Mucosa of descending colon (tissue), 3 donors: Measurements from ENCODE around the gene LAG3. TPM values are rescaled to one million over a fixed set of nuclear protein-coding genes. Genes with fewer than 3 reads are reported as not detected.

Source experiments
- ATAC-seq: fragments of 200-7000 bp; cut with Tn5 transposase; one replicate; pipeline ENCODE4 v1.9.1; 2020; ENCODE audit warnings: mild to moderate bottlenecking, moderate library complexity
- DNase-seq, 3 donors: peaks; one replicate each; pipeline ENCODE4 v3.0.0-alpha.2; 2020
- H3K36me3 ChIP-seq: fragments of 200-600 bp; one replicate; pipeline ENCODE4 v1.8.0; 2021; ENCODE audit warnings: low read depth, mild to moderate bottlenecking
- H3K4me1 ChIP-seq: fragments of 200-600 bp; one replicate; pipeline ENCODE4 v1.8.0; 2021; ENCODE audit warnings: low read depth, mild to moderate bottlenecking
- H3K4me3 ChIP-seq: fragments of 200-600 bp; one replicate; pipeline ENCODE4 v1.8.0; 2021; ENCODE audit warnings: mild to moderate bottlenecking
- H3K9me3 ChIP-seq: fragments of 200-600 bp; one replicate; pipeline ENCODE4 v1.8.0; 2021; ENCODE audit warnings: mild to moderate bottlenecking
- intact Hi-C, 2 donors: fragments of 100-400 bp; cut with DNase I in 1 of 2; cut with micrococcal nuclease in 1 of 2; formaldehyde crosslinking; loops; one replicate each; pipeline versions ENCODE4 v1.11.0 to v1.11.1; 2022; cut with DNase I, micrococcal nuclease
- total RNA-seq, 3 donors: library from RNA; stranded (reverse); fragmentation: NEBNext Ultra II Directional in 2 of 3; extraction: Animal tissue kit (Norgen Biotek cat#: 25700) in 2 of 3; gene quantifications; one replicate each; pipeline versions ENCODE4 v1.2.1 to v1.2.4, GENCODE V29; 2021 to 2023
- TF ChIP-seq, protein P1 (sequence below): fragments of 200-600 bp; IDR thresholded peaks from one replicate; pipeline ENCODE4 v1.8.0; 2022; ENCODE audit warnings: antibody characterized with exemption, mild to moderate bottlenecking
- donor health status: DM: no; HTN: no; CAD: no; lungs with moderate emphysema.
- donor health status: DM: no; HTN: no; CAD: no.
- donor health status: DM: no; HTN: yes; CAD: no.

The LAG3 gene
- total RNA-seq, 3 donors from 2014 or later, result 1.8 to 4.7 (median 2.1) TPM

DNA sequence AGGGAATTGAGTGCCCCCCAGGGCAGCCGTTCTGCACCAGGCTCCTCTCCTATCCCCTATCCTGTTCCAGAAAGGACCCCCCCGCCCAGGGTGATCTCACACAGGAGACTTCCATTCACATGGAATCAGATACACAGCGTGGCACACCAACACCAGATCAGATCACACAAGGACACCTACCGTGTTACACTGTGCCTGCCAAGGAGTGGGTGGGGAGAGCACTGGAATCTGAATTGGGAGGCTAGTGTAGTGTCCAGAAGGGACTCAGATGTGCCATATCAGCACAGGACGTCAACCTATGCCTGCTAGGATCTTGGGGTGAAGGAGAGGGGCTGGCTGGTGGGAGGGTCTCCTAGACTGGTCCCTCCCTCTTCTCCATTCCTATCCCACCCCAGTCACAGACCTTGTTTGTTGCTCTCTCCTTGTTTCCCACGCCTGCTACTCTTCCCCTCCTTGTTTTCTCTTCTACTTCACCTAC, 3.8 kb upstream of the LAG3 start:
- no peak for ATAC-seq
- intact Hi-C loops, result no loop called here
- DNase-seq, result no peak

DNA sequence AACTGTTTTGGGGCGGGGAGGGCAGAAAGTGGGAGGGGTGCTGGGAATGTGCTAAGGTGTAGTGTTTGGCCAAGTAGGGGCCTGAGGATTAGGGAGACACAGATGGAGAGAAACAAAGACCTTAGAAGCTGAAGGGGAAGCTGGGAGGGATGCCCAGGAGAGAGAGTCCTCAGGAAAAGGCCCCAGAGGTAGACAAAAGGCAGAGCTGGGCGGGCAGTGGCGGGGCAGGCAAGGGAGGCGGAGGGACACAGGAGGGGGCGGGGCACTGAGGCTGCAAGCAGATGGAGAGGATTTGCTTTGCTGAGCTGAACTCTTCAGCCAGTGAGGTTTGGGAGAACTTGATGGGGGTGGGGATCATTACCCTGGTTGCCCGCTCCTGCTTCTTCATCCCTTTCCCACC, 3.3 kb upstream of the LAG3 start:
- ATAC-seq (no peak), DNase-seq (peak; percentile 66 to 69 (median 69))
- intact Hi-C loops, result no loop called here
- Histone ChIP-seq H3K36me3 (no peaks in the 10 kb centered on the region), H3K9me3 (no peaks in the 10 kb centered on the region), H3K4me1 (peaks cover 31% of the 10 kb centered on the region), H3K4me3 (no peak overlapping the region)
- TF ChIP-seq, protein P1, sequence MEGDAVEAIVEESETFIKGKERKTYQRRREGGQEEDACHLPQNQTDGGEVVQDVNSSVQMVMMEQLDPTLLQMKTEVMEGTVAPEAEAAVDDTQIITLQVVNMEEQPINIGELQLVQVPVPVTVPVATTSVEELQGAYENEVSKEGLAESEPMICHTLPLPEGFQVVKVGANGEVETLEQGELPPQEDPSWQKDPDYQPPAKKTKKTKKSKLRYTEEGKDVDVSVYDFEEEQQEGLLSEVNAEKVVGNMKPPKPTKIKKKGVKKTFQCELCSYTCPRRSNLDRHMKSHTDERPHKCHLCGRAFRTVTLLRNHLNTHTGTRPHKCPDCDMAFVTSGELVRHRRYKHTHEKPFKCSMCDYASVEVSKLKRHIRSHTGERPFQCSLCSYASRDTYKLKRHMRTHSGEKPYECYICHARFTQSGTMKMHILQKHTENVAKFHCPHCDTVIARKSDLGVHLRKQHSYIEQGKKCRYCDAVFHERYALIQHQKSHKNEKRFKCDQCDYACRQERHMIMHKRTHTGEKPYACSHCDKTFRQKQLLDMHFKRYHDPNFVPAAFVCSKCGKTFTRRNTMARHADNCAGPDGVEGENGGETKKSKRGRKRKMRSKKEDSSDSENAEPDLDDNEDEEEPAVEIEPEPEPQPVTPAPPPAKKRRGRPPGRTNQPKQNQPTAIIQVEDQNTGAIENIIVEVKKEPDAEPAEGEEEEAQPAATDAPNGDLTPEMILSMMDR, result no peak

More for the DNA sequence above, 3.8 kb upstream of the LAG3 start:
- H3K4me3 ChIP-seq, result no peak overlapping the region
- TF ChIP-seq, protein P1, result no peak
- peaks cover 34% of the 10 kb centered on the region for H3K4me1 ChIP-seq
- no peaks in the 10 kb centered on the region for H3K36me3 ChIP-seq
- H3K9me3 ChIP-seq, result no peaks in the 10 kb centered on the region

DNA sequence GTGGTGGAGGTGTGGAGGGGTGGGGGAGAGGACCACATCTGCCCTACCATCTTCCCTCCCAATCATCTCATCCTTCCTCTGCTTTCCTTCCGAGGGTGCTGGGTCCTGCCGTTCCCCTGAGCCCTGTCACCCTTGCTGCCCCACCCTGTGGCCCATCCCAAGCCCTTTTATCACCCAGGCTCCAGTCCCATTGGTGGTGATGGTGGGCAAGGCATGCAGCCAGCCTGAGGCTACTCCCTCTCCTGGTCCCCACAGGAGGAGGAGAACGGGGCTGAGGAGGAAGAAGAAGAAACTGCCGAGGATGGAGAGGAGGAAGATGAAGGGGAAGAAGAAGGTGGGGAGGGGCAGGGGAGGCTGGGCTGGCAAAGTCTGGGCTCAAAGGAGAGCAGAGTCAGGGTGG, 2.7 kb upstream of the LAG3 start:
- TF ChIP-seq, protein P1, result no peak
- ATAC-seq, result no peak
- intact Hi-C loops, result no loop called here

DNA sequence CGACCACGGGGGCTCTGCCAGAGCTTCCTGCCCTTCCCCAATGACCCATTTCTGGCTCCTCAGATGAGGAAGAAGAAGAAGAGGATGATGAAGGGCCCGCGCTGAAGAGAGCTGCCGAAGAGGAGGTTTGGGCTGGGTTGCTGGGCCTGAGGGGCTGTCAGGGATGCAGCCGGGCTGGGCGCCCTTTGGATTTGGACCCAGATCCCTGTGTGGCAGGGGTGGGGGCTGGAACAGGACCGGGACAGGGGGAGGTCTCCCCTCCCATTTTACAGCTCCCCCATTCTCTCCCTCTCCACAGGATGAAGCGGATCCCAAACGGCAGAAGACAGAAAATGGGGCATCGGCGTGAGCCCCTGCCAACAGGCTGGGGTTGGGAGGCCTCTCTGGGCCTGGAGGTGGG, 2.2 kb upstream of the LAG3 start:
- Histone ChIP-seq H3K4me3 (no peak overlapping the region), H3K9me3 (no peaks in the 10 kb centered on the region), H3K4me1 (peaks cover 22% of the 10 kb centered on the region), H3K36me3 (no peaks in the 10 kb centered on the region)
- intact Hi-C loops, result no loop called here
- DNase-seq, result no peak
- ATAC-seq, result no peak
- TF ChIP-seq, protein P1, result no peak

More for the DNA sequence above, 2.7 kb upstream of the LAG3 start:
- H3K36me3 ChIP-seq, result no peaks in the 10 kb centered on the region
- DNase-seq, result no peak
- H3K4me3 ChIP-seq, result no peak overlapping the region
- peaks cover 26% of the 10 kb centered on the region for H3K4me1 ChIP-seq
- no peaks in the 10 kb centered on the region for H3K9me3 ChIP-seq

DNA sequence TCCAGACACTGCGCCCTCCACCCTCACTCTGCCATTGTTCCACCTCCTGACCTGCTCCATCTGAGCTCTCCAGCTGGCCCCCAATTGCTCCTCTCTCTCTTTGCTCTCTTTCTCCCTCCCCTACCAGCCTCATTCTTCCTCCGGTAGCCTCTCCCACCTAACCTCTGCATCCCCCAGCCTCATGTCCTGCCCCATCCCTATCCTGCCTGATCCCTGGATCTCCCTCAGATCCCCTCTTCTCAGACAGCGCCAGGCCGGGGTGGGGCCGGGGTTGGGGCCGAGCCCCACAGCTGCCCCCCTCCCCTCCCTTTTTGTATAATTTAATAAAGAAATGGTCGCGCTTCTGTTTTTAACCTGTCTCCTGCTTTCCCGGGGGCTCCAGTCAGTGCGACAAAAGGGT, 1.7 kb upstream of the LAG3 start:
- intact Hi-C loops, result no loop called here
- peaks cover 22% of the 10 kb centered on the region for H3K4me1 ChIP-seq
- H3K9me3 ChIP-seq, result no peaks in the 10 kb centered on the region
- TF ChIP-seq, protein P1, result no peak
- ATAC-seq, result no peak
- H3K4me3 ChIP-seq, result no peak overlapping the region
- no peak for DNase-seq
- H3K36me3 ChIP-seq, result no peaks in the 10 kb centered on the region

DNA sequence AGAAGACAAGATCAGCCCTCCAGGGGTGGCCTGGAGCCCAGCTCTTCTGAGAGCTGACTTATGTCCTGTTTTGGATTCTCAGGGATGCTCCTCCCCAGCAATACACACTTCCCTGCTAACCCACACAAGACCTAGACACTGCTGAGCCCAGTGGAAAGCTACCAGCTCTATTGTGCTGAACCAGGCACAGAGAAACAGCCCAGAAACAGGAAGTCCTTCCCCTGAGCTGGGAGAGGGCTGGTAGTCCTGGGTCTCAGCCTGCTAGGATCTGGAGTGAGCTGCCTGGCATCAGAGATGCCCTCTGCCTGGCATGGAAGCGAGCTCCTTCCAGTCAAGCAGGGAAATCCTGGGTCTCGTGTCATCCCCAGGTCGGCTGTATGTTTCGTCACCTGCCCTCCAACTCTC, 1.2 kb upstream of the LAG3 start:
- TF ChIP-seq, protein P1, result no peak
- no peak overlapping the region for H3K4me3 ChIP-seq
- intact Hi-C loops, result no loop called here
- no peak for DNase-seq
- no peaks in the 10 kb centered on the region for H3K9me3 ChIP-seq
- no peaks in the 10 kb centered on the region for H3K36me3 ChIP-seq
- ATAC-seq, result no peak
- peaks cover 22% of the 10 kb centered on the region for H3K4me1 ChIP-seq
